ENCODE data around the gene FXYD2. TPM values are rescaled to one million over a fixed set of nuclear protein-coding genes. Genes with fewer than 3 reads are reported as not detected.

Gene FXYD2
- total RNA-seq, result 1.8 TPM

DNA sequence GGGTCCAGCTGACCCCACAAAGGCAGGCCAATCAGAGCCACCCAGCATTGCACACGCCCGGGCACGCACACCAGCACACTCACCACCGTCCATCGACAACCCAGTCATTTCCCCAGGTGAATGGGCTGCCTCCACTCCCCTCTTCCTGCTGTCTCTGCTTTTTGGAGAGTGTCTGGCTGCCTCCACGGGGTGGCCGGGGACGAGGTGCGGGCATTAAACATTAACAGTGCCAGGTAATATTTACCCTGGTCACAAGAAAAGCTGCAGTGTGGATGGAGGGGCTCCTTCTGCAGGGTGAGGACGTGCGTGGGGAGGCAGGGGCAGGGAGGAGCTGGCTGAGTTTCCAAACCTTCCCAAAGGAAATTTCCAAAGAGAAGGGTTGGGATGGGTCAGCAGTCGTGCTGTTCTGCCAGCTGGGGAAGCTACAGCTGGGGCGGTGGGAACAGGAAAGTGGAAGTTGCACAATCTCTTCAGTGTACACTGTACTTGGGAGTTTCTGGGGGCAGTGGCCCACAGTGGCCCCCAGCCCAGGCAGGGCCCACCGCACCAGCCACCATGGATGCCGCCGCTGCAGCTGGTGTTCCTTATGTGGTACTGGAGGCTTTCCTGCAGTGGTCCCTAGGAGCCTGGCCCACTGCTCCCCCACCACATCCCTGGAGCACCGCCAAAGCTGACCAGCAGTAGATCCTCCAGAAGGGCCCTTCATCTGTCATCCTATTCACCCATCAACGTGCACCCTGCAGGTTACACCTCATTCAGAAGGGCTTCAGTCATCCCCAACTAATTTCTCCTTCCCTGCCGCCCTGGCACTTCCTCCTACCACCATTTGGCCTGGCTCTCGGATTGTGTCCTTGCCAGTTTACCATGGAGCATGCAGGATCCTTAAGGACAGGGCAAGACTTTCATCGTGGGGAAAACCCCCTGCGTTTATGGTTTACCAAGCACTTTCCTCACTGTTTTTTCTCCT lies at the start of gene FXYD2:
Gene FXYD2, minus strand, starts transcription at position 174 of the 967 bp plus-strand sequence. Its CDS starts 66 bp downstream, at position 108.

GRCh38 chr11:117796872-117797529 lies 27.5 kb downstream of the FXYD2 start, which contains the start of gene DSCAML1:
Gene DSCAML1, minus strand, starts transcription at chr11:117797216. Its CDS starts 137 bp downstream, at chr11:117797079.

Other genes with a start within 250 kb of the FXYD2 start
- 8.1 TPM for gene DSCAML1, start 27.5 kb downstream of the FXYD2 start, total RNA-seq
- 164 TPM for gene FXYD6, start 51.9 kb upstream of the FXYD2 start, total RNA-seq
- gene TMPRSS13, start 104.7 kb upstream of the FXYD2 start, total RNA-seq, result 0.23 TPM
- 3.7 TPM for gene IL10RA, start 161.7 kb upstream of the FXYD2 start, total RNA-seq

Data from diencephalon (tissue), 1 donor.